H1 (cell line): ENCODE results near the gene ITPR3. TPM values are rescaled to one million over a fixed set of nuclear protein-coding genes. Genes with fewer than 3 reads are reported as not detected.
A peak's percentile ranks its signal among the peaks of the same experiment; 100 is the strongest.

Experiments
- CTCF ChIA-PET: fragments of 300-600 bp; sonication (Branson Sonifier 250); formaldehyde crosslinking; loops from one replicate; lab custom pipeline; 2021; ENCODE audit not compliant: partially characterized antibody; lab: Charles Lee
- POLR2A ChIA-PET: fragments of 300-600 bp; sonication (Branson Sonifier 250); formaldehyde crosslinking; loops from one replicate; lab custom pipeline; 2021; ENCODE audit warnings: inconsistent platforms; ENCODE audit not compliant: partially characterized antibody; lab: Charles Lee
- DNase-seq, 2 experiments: peaks; one replicate each; pipeline versions ENCODE4 v3.0.0 to v3.0.0-alpha.2; 2010 to 2022; ENCODE audit warnings: low spot score in 2 of 2, low read depth in 1 of 2, mixed read lengths in 1 of 2
- FAIRE-seq: peaks from 2 replicates; lab custom pipeline; 2011; peaks lifted over from hg19 to GRCh38; lab: Jason Lieb, UNC
- H2AFZ ChIP-seq: 2 replicates; pipeline ENCODE4 v1.8.1; 2012; ENCODE audit warnings: low read length, inconsistent platforms
- H2AK5ac ChIP-seq: 2 replicates; pipeline ENCODE4 v1.6.1; 2013; ENCODE audit warnings: low read depth, low read length
- H2BK120ac ChIP-seq: replicated peaks from 2 replicates; pipeline ENCODE3; 2013; ENCODE audit warnings: low read depth, low read length, inconsistent platforms
- H2BK12ac ChIP-seq: 2 replicates; pipeline ENCODE4 v1.6.1; 2013; ENCODE audit warnings: low read depth, low read length
- H2BK15ac ChIP-seq: 2 replicates; pipeline ENCODE4 v1.6.1; 2013; ENCODE audit warnings: low read length
- H2BK20ac ChIP-seq: 2 replicates; pipeline ENCODE4 v1.6.1; 2013; ENCODE audit warnings: low read length
- H2BK5ac ChIP-seq: 2 replicates; pipeline ENCODE4 v1.6.1; 2013; ENCODE audit warnings: low read depth, low read length
- H3K14ac ChIP-seq: 2 replicates; pipeline ENCODE4 v1.6.1; 2013; ENCODE audit warnings: inconsistent platforms; ENCODE audit not compliant: insufficient read length
- H3K18ac ChIP-seq: 2 replicates; pipeline ENCODE4 v1.6.1; 2013; ENCODE audit warnings: low read length; ENCODE audit errors: extremely low read depth
- H3K23ac ChIP-seq: 2 replicates; pipeline ENCODE4 v1.6.1; 2013; ENCODE audit warnings: inconsistent platforms; ENCODE audit not compliant: insufficient read length
- H3K23me2 ChIP-seq: 2 replicates; pipeline ENCODE4 v1.6.1; 2013; ENCODE audit warnings: low read depth, low read length
- H3K27ac ChIP-seq: 2 replicates; pipeline ENCODE4 v1.6.1; 2011; ENCODE audit warnings: low read depth, low read length, inconsistent platforms
- H3K27me3 ChIP-seq, 4 experiments: replicated peaks in 1 of 4; 1 replicate in 1 of 4; 2 replicates in 3 of 4; pipeline versions ENCODE4 v1.6.1 to v1.8.1; 2011 to 2013; ENCODE audit warnings: low read length in 3 of 4, mild to moderate bottlenecking in 3 of 4, inconsistent platforms in 2 of 4, mixed read lengths in 2 of 4, moderate library complexity in 1 of 4; ENCODE audit not compliant: control insufficient read depth in 3 of 4, insufficient read depth in 3 of 4; ENCODE audit errors: extremely low read depth in 1 of 4
- H3K36me3 ChIP-seq, 4 experiments: 2 replicates each; pipeline versions ENCODE4 v1.6.1 to v1.8.1; 2011 to 2013; ENCODE audit warnings: mild to moderate bottlenecking in 4 of 4, low read length in 3 of 4, moderate library complexity in 2 of 4, control low read depth in 1 of 4, inconsistent platforms in 1 of 4; ENCODE audit not compliant: insufficient read depth in 4 of 4, control insufficient read depth in 2 of 4
- H3K4ac ChIP-seq: replicated peaks from 2 replicates; pipeline ENCODE3; 2013; ENCODE audit warnings: low read length, low read depth, mixed read lengths, inconsistent platforms; ENCODE audit not compliant: insufficient read length
- H3K4me1 ChIP-seq, 4 experiments: replicated peaks in 1 of 4; 1 replicate in 1 of 4; 2 replicates in 3 of 4; pipeline versions ENCODE4 v1.6.1 to v1.8.1; 2011 to 2013; ENCODE audit warnings: low read length in 3 of 4, inconsistent platforms in 2 of 4, mixed read lengths in 1 of 4; ENCODE audit not compliant: insufficient read depth in 4 of 4, control insufficient read depth in 3 of 4
- H3K4me2 ChIP-seq, 2 experiments: 2 replicates each; pipeline versions ENCODE4 v1.6.1 to v1.8.1; 2011 to 2013; ENCODE audit warnings: low read depth in 2 of 2, low read length in 2 of 2, control low read depth in 1 of 2, inconsistent platforms in 1 of 2, mild to moderate bottlenecking in 1 of 2; ENCODE audit not compliant: insufficient read depth in 1 of 2
- H3K4me3 ChIP-seq, 4 experiments: fragments of 200-600, 300-600 bp in 1 of 4; sonication (generic), shearing (Covaris generic), sonication (Bioruptor Twin) in 1 of 4; 2 replicates each; pipeline versions ENCODE4 v1.5.1 to v1.8.1; 2011 to 2016; ENCODE audit warnings: low read length in 4 of 4, low read depth in 3 of 4, control low read depth in 2 of 4, inconsistent platforms in 2 of 4, mild to moderate bottlenecking in 2 of 4, mixed read lengths in 1 of 4, moderate library complexity in 1 of 4; ENCODE audit not compliant: insufficient read depth in 2 of 4; ENCODE audit errors: extremely low read depth in 1 of 4
- H3K56ac ChIP-seq: replicated peaks from 2 replicates; pipeline ENCODE3; 2013; ENCODE audit warnings: low read depth, mild to moderate bottlenecking, mixed read lengths, low read length, inconsistent platforms; ENCODE audit not compliant: insufficient read length
- H3K79me1 ChIP-seq: 2 replicates; pipeline ENCODE4 v1.6.1; 2013; ENCODE audit warnings: low read depth, low read length, control low read depth
- H3K79me2 ChIP-seq, 2 experiments: 2 replicates each; pipeline versions ENCODE4 v1.6.1 to v1.8.1; 2012 to 2013; ENCODE audit warnings: low read length in 2 of 2, mild to moderate bottlenecking in 2 of 2, inconsistent platforms in 1 of 2; ENCODE audit not compliant: insufficient read depth in 2 of 2, control insufficient read depth in 1 of 2
- H3K9ac ChIP-seq, 4 experiments: replicated peaks in 1 of 4; 1 replicate in 1 of 4; 2 replicates in 3 of 4; pipeline versions ENCODE4 v1.6.1 to v1.8.1; 2011 to 2013; ENCODE audit warnings: low read depth in 3 of 4, low read length in 3 of 4, control low read depth in 2 of 4, mild to moderate bottlenecking in 2 of 4, moderate library complexity in 2 of 4, inconsistent platforms in 1 of 4; ENCODE audit errors: extremely low read depth in 1 of 4
- H3K9me3 ChIP-seq, 2 experiments: 2 replicates each; pipeline versions ENCODE4 v1.6.1 to v1.8.1; 2012 to 2013; ENCODE audit warnings: mild to moderate bottlenecking in 2 of 2, moderate library complexity in 2 of 2, control low read depth in 1 of 2, inconsistent platforms in 1 of 2, low read depth in 1 of 2, low read length in 1 of 2, mixed read lengths in 1 of 2; ENCODE audit not compliant: insufficient read depth in 2 of 2
- H4K20me1 ChIP-seq, 2 experiments: replicated peaks in 1 of 2; 2 replicates each; pipeline versions ENCODE3 to v1.8.1; 2011 to 2013; ENCODE audit warnings: inconsistent platforms in 2 of 2, low read length in 2 of 2, mild to moderate bottlenecking in 1 of 2; ENCODE audit not compliant: insufficient read depth in 2 of 2, control insufficient read depth in 1 of 2
- H4K5ac ChIP-seq: 2 replicates; pipeline ENCODE4 v1.6.1; 2013; ENCODE audit warnings: low read length, low read depth, mixed read lengths, inconsistent platforms; ENCODE audit not compliant: insufficient read length
- H4K8ac ChIP-seq: 2 replicates; pipeline ENCODE4 v1.8.0; 2013; ENCODE audit warnings: mild to moderate bottlenecking, moderate library complexity, low read length, inconsistent platforms; ENCODE audit not compliant: insufficient read depth; ENCODE audit errors: extremely low read depth
- H4K91ac ChIP-seq: replicated peaks from 2 replicates; pipeline ENCODE3; 2013; ENCODE audit warnings: low read length, mixed read lengths, inconsistent platforms; ENCODE audit not compliant: insufficient read length
- JUND ChIP-seq: IDR thresholded peaks from 2 replicates; pipeline ENCODE4 v1.6.1; 2011; ENCODE audit warnings: mild to moderate bottlenecking, improper control_type of control experiment, low read length
- POLR2AphosphoS5 ChIP-seq: IDR thresholded peaks from 2 replicates; pipeline ENCODE4 v1.6.1; 2011; ENCODE audit warnings: low read depth, low read length
- WGBS, 2 experiments: shearing (Covaris generic) in 1 of 2; methylation state at CpG; one replicate each; pipeline versions ENCODE4 v1.1.6 to v1.1.7; 2013 to 2015; ENCODE audit warnings: low lambda C conversion rate in 2 of 2, mixed read lengths in 2 of 2, inconsistent platforms in 1 of 2, low coverage in 1 of 2, missing lambda C conversion rate in 1 of 2; ENCODE audit not compliant: insufficient replicate concordance in 2 of 2, insufficient coverage in 1 of 2, insufficient read length in 1 of 2; ENCODE audit errors: extremely low coverage in 1 of 2, missing lambda C conversion rate in 1 of 2; 5-methylcytosine and 5-hydroxymethylcytosine counted together
- polyA plus RNA-seq, 7 experiments: library from polyadenylated mRNA; depleted of rRNA in 3 of 7; stranded (reverse) in 5 of 7; unstranded in 2 of 7; fragments of >200 nt in 5 of 7; fragments of 200-250 nt in 2 of 7; gene quantifications; 1 replicate in 5 of 7; 2 replicates in 1 of 7; 4 replicates in 1 of 7; pipeline versions ENCODE4 v1.2.1 to v1.2.3, GENCODE V29; 2011 to 2013; ENCODE audit warnings: missing spikeins in 2 of 7, mixed read lengths in 2 of 7
- total RNA-seq: library from RNA; stranded (reverse); fragmentation: NEBNext Ultra II Directional; extraction: Animal tissue kit (Norgen Biotek cat#: 25700); gene quantifications from 2 replicates; pipeline ENCODE4 v1.2.1, GENCODE V29; 2021

Gene ITPR3
- total and polyA plus RNA-seq, 2 of the 8 experiments (the other 6 are each of a cell fraction or from before 2014, with no cell fraction given): 29.1 to 45.7 TPM

DNA sequence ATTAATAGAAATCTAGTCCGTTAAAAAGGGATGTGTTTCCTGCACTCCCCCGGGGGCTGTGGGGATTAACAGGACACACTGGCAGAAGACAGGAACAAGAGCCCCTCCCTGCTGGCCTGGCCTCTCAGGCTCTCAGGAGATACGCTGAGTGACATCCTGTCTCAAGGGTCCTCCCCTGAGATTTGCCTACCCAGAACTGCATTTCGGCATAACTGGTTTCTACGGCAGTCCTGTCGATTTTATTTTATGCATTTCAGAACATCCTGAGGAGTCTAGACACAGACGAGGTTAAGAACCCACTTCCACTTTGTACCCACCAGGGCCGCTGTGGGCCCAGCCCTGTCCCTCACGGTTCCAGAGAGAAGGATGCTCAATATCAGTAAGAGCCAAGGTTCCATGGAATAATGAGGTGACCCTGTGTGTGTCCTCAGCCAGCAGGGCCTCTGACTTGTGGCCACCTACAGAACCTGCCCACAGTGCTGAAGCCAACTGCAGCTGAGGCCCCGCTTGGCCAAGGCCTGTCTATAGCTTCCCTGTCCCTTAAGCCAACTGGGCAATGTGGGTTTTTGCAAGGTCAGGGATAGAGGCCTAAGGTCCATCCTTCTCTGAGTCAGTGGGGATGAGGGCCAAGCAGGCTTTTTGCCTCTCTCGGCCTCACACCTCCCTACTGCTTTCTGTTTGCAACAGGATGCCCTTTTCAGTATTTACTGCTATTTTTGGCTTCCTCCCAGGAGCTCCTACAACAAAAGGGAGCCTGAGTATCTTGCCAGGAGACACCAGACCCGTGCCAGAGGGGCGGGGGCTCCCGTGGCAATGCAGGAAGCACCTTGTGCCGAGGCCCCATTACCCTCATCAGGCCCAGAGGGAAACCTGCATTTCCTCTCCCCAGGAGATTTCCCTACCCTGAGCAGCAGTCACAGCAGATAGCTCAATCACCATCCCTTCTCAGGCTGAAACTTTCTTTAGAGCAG lies 75.7 kb downstream of the ITPR3 start:
- WGBS, 2 experiments: 84% methylated on average over 15 of the region's 15 CpGs; no CpG with 5 or more reads in 1 of the 2 experiments
- Histone ChIP-seq H3K23ac (no peak overlapping the region), H4K8ac (no peak overlapping the region), H4K20me1 (peaks cover 7 to 12% of the 10 kb centered on the region in 2 experiments), H3K27ac (no peak overlapping the region), H2AK5ac (no peak overlapping the region), H3K9ac (no peak overlapping the region), H2BK15ac (0 out of 2 replicates have a peak overlapping the region, but pooled peaks have one; percentile 16), H3K23me2 (no peaks in the 10 kb centered on the region), H3K9me3 (no peaks in the 10 kb centered on the region), H2BK5ac (0 out of 2 replicates have a peak overlapping the region, but pooled peaks have one; percentile 18), H2BK12ac (no peak overlapping the region), H3K79me1 (no peaks in the 10 kb centered on the region), H2BK120ac (no peak overlapping the region), H3K4ac (no peak overlapping the region), H4K91ac (no peak overlapping the region), H4K5ac (no peak overlapping the region), H3K56ac (no peak overlapping the region), H2AFZ (no peak overlapping the region), H3K18ac (no peak overlapping the region), H3K27me3 (no peaks in the 10 kb centered on the region), H3K79me2 (no peaks in the 10 kb centered on the region), H3K36me3 (peaks cover 26 to 65% (median 33%) of the 10 kb centered on the region in 4 experiments), H3K4me2 (no peak overlapping the region), H3K4me1 (peaks cover 0 to 7% (median under 1%) of the 10 kb centered on the region in 4 experiments; a peak in 3 of 7 replicates), H2BK20ac (no peak overlapping the region), H3K4me3 (no peak overlapping the region), H3K14ac (no peak overlapping the region)
- POLR2A ChIA-PET: interaction anchor here (0.5 to 1.8 kb wide), 7 partner anchors 9 to 294 kb away, joined by 3 to 7 read pairs (median 3); partner anchors contain the start of genes ITPR3 and UQCC2
- no peak for DNase-seq
- no peak for FAIRE-seq
- TF ChIP-seq POLR2AphosphoS5 (peak; percentile 31; the same call in 1 of the 2 replicates), JUND (no peak)
- CTCF ChIA-PET: interaction anchor here (0.7 to 1.9 kb wide), 17 partner anchors 11 to 221 kb away, joined by 3 to 14 read pairs (median 4); partner anchors contain the start of gene UQCC2
